Small intestine (tissue), 7 donors: ENCODE measurements around the gene CDC25B. TPM values are rescaled to one million over a fixed set of nuclear protein-coding genes. Genes with fewer than 3 reads are reported as not detected.
A peak's percentile ranks its signal among the peaks of the same experiment; 100 is the strongest.

Source experiments
- DNase-seq, 2 donors: peaks; one replicate each; pipeline versions ENCODE4 v3.0.0 to v3.0.0-alpha.2; 2013
- FAIRE-seq: peaks from 2 replicates; lab custom pipeline; 2012; peaks lifted over from hg19 to GRCh38; lab: Jason Lieb, UNC
- H3K27ac ChIP-seq, 3 donors: one replicate each; pipeline ENCODE4 v1.5.1; 2013; ENCODE audit warnings: low read length in 2 of 3, mild to moderate bottlenecking in 2 of 3, control low read depth in 1 of 3, inconsistent platforms in 1 of 3, low read depth in 1 of 3, moderate library complexity in 1 of 3
- H3K27me3 ChIP-seq, 3 donors: one replicate each; pipeline ENCODE4 v1.6.1; 2013; ENCODE audit warnings: low read length in 3 of 3, inconsistent platforms in 1 of 3; ENCODE audit not compliant: control insufficient read depth in 3 of 3, insufficient read depth in 3 of 3
- H3K36me3 ChIP-seq, 3 donors: one replicate each; pipeline ENCODE4 v1.6.1; 2013; ENCODE audit warnings: low read length in 3 of 3, inconsistent platforms in 1 of 3, low read depth in 1 of 3, mild to moderate bottlenecking in 1 of 3, moderate library complexity in 1 of 3; ENCODE audit not compliant: control insufficient read depth in 3 of 3, insufficient read depth in 2 of 3
- H3K4me1 ChIP-seq, 3 donors: one replicate each; pipeline ENCODE4 v1.6.1; 2013; ENCODE audit warnings: low read length in 2 of 3, inconsistent platforms in 1 of 3, low read depth in 1 of 3, mild to moderate bottlenecking in 1 of 3, moderate library complexity in 1 of 3; ENCODE audit not compliant: control insufficient read depth in 3 of 3, insufficient read depth in 2 of 3
- H3K4me3 ChIP-seq, 3 donors: one replicate each; pipeline ENCODE4 v1.5.1; 2013; ENCODE audit warnings: low read length in 3 of 3, control low read depth in 1 of 3, inconsistent platforms in 1 of 3, low read depth in 1 of 3, mild to moderate bottlenecking in 1 of 3, moderate library complexity in 1 of 3
- H3K9me3 ChIP-seq, 2 donors: one replicate each; pipeline ENCODE4 v1.6.1; 2013; ENCODE audit warnings: low read depth in 1 of 2, low read length in 1 of 2; ENCODE audit not compliant: control insufficient read depth in 2 of 2, insufficient read depth in 1 of 2
- WGBS, 3 donors: extraction: QIAGEN DNeasy Blood & Tissue Kit; methylation state at CpG; one replicate each; pipeline ENCODE4 v1.1.7; 2013; 5-methylcytosine and 5-hydroxymethylcytosine counted together
- polyA plus RNA-seq, 4 donors: library from polyadenylated mRNA; stranded (reverse) in 3 of 4; unstranded in 1 of 4; fragments of 200-250 nt in 3 of 4; fragments of 120-200 nt in 1 of 4; gene quantifications; one replicate each; pipeline versions ENCODE4 v1.2.1 to v1.2.3, GENCODE V29; 2013
- donor health status: healthy with polysubstance abuse.
- donor health status: control.
- donor health status: control.
- donor health status: Bipolar disorder and iron deficiency.
- donor health status: healthy.

Gene CDC25B
- polyA plus RNA-seq, 4 donors: 15.7 to 53.8 (median 20.3) TPM

- no peaks in the 10 kb centered on the region for H3K9me3 ChIP-seq
- no peak overlapping the region for H3K27ac ChIP-seq
- no peaks in the 10 kb centered on the region for H3K27me3 ChIP-seq
- peaks cover 0 to 59% (median 0%) of the 10 kb centered on the region in 3 donors for H3K36me3 ChIP-seq
- WGBS, 3 donors: 86 to 95% (median 91%) methylated on average over 11 of the region's 11 CpGs
- no peak for DNase-seq
- peaks cover 0 to 1% (median 0%) of the 10 kb centered on the region in 3 donors for H3K4me1 ChIP-seq
- no peak overlapping the region for H3K4me3 ChIP-seq
- FAIRE-seq: no peak
Measured at GRCh38 chr20:3758566-3758965, 37.5 kb upstream of the CDC25B start.

GRCh38 chr20:3759316-3759823, 36.7 kb upstream of the CDC25B start:
- 82 to 92% (median 85%) methylated on average over 10 to 11 of the region's 11 CpGs for WGBS, 3 donors
- Histone ChIP-seq H3K36me3 (peaks cover 0 to 57% (median 0%) of the 10 kb centered on the region in 3 donors), H3K27me3 (no peaks in the 10 kb centered on the region), H3K27ac (no peak overlapping the region), H3K9me3 (no peaks in the 10 kb centered on the region), H3K4me3 (no peak overlapping the region), H3K4me1 (peaks cover 0 to 7% (median 0%) of the 10 kb centered on the region in 3 donors)
- DNase-seq (no peak), FAIRE-seq (no peak)

DNA sequence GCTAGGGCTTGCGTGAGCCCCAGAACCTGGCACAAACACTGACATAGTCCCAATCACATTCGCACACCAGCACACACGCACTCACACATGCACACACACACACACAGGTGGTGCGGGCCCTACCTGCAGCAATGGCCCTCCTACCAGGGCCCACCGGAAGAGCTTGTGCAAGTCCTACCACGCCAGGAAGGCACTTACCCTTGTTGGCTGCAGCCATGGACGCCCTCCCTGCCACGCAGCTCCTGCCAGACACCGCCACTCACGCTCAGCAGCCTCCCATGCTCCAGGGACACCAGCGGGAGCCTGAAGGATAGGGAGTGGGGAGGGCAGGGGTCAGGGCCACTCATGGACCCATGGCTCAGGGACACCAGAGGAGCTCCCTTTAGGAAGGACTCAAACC, 36.2 kb upstream of the CDC25B start:
- H3K27ac ChIP-seq: no peak overlapping the region
- H3K4me3 ChIP-seq: no peak overlapping the region
- peaks cover 0 to 52% (median 0%) of the 10 kb centered on the region in 3 donors for H3K36me3 ChIP-seq
- peaks cover 0 to 7% (median 0%) of the 10 kb centered on the region in 3 donors for H3K4me1 ChIP-seq
- no peak for DNase-seq
- H3K9me3 ChIP-seq: no peaks in the 10 kb centered on the region
- 94 to 96% (median 94%) methylated on average over 11 of the region's 11 CpGs for WGBS, 3 donors
- no peak for FAIRE-seq
- no peaks in the 10 kb centered on the region for H3K27me3 ChIP-seq

GRCh38 chr20:3760655-3761348, 35.3 kb upstream of the CDC25B start:
- no peaks in the 10 kb centered on the region for H3K27me3 ChIP-seq
- no peaks in the 10 kb centered on the region for H3K9me3 ChIP-seq
- H3K4me3 ChIP-seq: no peak overlapping the region
- peaks cover 0 to 51% (median 0%) of the 10 kb centered on the region in 3 donors for H3K36me3 ChIP-seq
- FAIRE-seq (no peak), DNase-seq (no peak)
- H3K27ac ChIP-seq: no peak overlapping the region
- peaks cover 0 to 14% (median 0%) of the 10 kb centered on the region in 3 donors for H3K4me1 ChIP-seq
- 73 to 88% (median 84%) methylated on average over 10 of the region's 10 CpGs for WGBS, 3 donors

DNA sequence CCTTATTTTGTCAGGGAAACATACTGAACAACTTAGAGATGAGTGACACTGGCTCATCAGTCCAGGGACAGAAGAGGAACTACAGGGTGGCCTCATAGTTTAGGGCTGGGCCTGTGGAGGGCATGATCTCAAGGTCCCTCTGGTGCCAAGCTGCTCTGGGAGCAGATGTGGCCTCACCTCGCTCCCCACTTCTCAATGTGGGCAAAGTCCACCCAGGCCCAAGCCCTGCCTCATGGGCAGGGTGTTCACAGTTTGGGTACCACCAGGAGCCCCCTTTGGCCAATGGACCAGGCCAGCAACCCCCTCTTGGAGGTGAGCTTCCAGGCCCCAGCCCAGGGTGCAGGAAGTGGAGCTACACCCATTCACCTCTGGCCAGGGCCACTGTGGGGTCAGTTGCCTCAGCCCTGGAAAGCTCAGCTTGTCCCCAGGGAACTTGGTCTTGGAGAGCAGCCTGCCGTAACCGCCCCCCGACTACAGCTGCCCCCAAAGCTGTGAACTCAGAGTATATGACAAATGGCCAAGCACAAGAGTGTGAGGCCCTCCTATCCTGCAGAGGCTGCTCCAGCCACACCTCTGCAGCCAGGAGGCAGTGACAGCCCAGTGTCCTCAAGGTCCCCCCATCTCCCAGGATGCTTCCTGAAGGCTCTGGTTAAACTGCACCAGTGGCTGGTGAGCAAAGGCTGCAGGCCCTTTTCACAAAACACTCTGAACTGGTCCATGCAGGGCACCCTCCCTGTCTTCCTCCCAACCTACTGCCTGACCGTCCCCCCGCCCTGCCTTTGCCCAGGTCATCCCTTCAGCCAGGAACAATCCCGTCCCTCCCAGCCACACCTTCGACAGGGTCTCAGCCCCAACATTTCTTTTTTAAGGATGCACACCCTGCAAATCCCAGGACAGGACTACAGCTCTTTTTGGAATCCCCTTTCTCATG, 32.2 kb upstream of the CDC25B start:
- Histone ChIP-seq H3K36me3 (peaks cover 0 to 31% (median 0%) of the 10 kb centered on the region in 3 donors), H3K4me1 (peaks cover 0 to 31% (median 1%) of the 10 kb centered on the region in 3 donors), H3K4me3 (no peak overlapping the region), H3K9me3 (no peaks in the 10 kb centered on the region), H3K27ac (no peak overlapping the region), H3K27me3 (no peaks in the 10 kb centered on the region)
- DNase-seq: peak in 1 of 2 donors; percentile 44
- no peak for FAIRE-seq
- 79 to 87% (median 83%) methylated on average over 8 of the region's 8 CpGs for WGBS, 3 donors

DNA sequence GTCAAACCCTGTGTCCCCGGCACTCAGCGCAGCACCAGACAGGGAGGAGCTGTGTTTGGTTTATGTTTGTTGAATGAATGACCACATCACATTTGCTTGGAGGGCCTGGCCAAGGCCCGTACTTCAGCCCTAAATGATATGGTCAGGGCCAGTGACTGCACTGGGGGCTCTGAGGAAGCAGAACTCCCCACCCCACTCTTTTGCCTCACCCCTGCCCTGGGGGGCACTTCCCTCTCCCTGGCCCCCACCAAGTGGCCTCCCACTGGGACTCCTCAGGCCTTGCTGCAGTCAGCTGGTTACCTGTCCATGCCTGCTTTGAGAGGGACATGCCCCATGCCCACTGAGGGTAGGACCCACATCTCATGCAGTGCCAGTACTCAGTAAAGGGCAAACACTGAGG, 31.5 kb upstream of the CDC25B start:
- DNase-seq: no peak
- WGBS, 3 donors: 82 to 97% (median 89%) methylated on average over 3 of the region's 3 CpGs
- Histone ChIP-seq H3K4me3 (no peak overlapping the region), H3K27me3 (no peaks in the 10 kb centered on the region), H3K36me3 (peaks cover 0 to 24% (median 0%) of the 10 kb centered on the region in 3 donors), H3K9me3 (no peaks in the 10 kb centered on the region), H3K4me1 (peaks cover 0 to 31% (median 1%) of the 10 kb centered on the region in 3 donors), H3K27ac (no peak overlapping the region)
- FAIRE-seq: no peak

DNA sequence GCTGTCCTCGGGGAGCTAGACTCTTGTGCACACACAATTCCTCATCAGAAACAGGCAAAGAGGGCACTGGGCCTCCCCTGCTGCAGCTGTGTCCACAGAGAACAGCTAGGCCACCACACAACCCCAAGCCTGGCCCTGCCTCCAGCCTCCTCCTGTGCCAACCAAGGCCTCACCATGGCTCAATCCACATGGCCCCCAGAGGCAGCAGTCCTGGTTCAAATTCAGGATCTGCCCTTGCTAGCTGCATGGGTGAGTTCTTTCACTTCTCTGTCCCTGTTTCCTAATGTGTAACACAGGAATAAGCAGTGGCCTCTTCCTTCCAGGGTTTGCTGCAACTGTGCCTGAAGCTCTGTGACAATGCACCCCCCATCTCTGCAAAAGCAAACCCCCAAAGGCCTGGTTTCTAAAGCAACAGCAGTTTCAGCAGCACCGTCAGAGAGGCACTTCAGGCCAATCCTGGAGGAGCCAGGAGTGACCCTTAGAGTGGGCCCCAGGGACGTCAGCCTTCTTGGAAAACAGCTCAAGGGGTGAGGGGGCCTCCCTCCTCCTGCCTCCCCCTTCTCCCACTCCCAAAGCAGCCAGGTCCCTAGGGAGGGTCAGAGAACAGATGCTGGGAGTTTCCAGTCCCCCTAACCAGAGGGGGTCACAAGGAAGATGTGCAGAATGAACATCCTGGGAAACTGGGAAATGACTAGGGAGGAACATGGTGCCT, 30.8 kb upstream of the CDC25B start:
- no peak for DNase-seq
- peaks cover 0 to 31% (median 1%) of the 10 kb centered on the region in 3 donors for H3K4me1 ChIP-seq
- H3K36me3 ChIP-seq: peaks cover 0 to 19% (median 0%) of the 10 kb centered on the region in 3 donors
- H3K27ac ChIP-seq: no peak overlapping the region
- no peaks in the 10 kb centered on the region for H3K9me3 ChIP-seq
- no peaks in the 10 kb centered on the region for H3K27me3 ChIP-seq
- no peak for FAIRE-seq
- 68 to 74% (median 73%) methylated on average over 3 of the region's 3 CpGs for WGBS, 3 donors
- H3K4me3 ChIP-seq: no peak overlapping the region
